Omental fat pad (tissue), 4 donors: ENCODE data around the gene DVL1. TPM values are rescaled to one million over a fixed set of nuclear protein-coding genes. Genes with fewer than 3 reads are reported as not detected.
A peak's percentile ranks its signal among the peaks of the same experiment; 100 is the strongest.

Source experiments
- ATAC-seq: fragments of 150-250 bp; one replicate; pipeline ENCODE4 v1.9.1; 2016; ENCODE audit warnings: mild to moderate bottlenecking, moderate library complexity; ENCODE audit not compliant: low FRiP score
- DNase-seq: peaks from one replicate; pipeline ENCODE4 v3.0.0-alpha.2; 2019; ENCODE audit warnings: low spot score
- total RNA-seq, 4 donors: library from RNA; depleted of rRNA; stranded (reverse); fragments of >200 nt; gene quantifications; one replicate each; pipeline ENCODE4 v1.1.0, GENCODE V29; 2016
- TF ChIP-seq, protein P1 (sequence below), 3 donors: fragments of 450-650 bp; IDR thresholded peaks; one replicate each; pipeline ENCODE4 v1.5.1; 2016 to 2017; ENCODE audit warnings: antibody characterized with exemption in 3 of 3, mild to moderate bottlenecking in 3 of 3, moderate library complexity in 2 of 3

DVL1 gene
- total RNA-seq, 4 donors from 2014 or later = 56.6 to 65.0 (median 61.8) TPM

DNA sequence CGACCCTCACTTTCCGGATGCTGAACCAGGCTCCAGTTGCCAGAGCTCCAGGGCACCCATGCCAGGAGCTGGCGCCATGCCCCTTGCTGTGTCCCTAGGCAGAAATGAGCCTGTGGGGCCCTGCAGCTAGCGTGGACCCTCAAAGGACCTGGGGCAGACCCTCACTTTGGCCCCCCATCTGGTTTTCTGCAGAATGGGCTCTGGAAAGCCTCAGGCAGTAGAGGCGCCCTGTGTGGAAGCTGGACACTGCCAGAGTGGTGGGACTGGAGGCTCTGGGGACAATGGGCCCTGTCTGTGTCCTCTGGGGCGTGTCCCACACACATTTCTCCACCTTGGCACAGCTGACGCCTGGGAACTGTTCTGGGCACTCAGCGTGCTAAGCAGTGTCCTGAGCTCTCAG lies 32.1 kb upstream of the DVL1 start:
- TF ChIP-seq, protein P1, sequence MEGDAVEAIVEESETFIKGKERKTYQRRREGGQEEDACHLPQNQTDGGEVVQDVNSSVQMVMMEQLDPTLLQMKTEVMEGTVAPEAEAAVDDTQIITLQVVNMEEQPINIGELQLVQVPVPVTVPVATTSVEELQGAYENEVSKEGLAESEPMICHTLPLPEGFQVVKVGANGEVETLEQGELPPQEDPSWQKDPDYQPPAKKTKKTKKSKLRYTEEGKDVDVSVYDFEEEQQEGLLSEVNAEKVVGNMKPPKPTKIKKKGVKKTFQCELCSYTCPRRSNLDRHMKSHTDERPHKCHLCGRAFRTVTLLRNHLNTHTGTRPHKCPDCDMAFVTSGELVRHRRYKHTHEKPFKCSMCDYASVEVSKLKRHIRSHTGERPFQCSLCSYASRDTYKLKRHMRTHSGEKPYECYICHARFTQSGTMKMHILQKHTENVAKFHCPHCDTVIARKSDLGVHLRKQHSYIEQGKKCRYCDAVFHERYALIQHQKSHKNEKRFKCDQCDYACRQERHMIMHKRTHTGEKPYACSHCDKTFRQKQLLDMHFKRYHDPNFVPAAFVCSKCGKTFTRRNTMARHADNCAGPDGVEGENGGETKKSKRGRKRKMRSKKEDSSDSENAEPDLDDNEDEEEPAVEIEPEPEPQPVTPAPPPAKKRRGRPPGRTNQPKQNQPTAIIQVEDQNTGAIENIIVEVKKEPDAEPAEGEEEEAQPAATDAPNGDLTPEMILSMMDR (IDR thresholded peaks at IDR 0.05) = no peak
- DNase-seq (no peak), ATAC-seq (no peak)

DNA sequence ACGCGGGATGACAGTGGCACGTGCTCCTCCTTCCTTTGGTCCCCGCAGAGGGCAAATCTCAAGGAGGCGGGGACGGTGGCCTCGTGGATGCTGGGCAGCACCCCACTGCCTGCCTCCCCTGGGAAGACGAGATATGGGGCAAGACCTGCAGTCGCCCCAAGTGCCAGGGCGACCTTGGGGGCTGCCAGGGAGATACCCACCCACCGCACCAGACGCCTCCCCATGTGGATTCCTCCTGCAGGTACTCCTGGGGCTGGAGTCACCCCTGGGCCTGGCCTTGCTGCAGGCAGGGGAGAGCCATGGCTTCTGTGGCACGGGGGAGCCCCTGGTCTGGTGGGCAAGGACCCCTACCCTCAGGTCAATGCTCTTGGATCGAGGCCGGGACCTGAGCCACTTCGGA lies 31.6 kb upstream of the DVL1 start:
- no peak for DNase-seq
- TF ChIP-seq, protein P1 (IDR thresholded peaks at IDR 0.05) = no peak
- no peak for ATAC-seq

DNA sequence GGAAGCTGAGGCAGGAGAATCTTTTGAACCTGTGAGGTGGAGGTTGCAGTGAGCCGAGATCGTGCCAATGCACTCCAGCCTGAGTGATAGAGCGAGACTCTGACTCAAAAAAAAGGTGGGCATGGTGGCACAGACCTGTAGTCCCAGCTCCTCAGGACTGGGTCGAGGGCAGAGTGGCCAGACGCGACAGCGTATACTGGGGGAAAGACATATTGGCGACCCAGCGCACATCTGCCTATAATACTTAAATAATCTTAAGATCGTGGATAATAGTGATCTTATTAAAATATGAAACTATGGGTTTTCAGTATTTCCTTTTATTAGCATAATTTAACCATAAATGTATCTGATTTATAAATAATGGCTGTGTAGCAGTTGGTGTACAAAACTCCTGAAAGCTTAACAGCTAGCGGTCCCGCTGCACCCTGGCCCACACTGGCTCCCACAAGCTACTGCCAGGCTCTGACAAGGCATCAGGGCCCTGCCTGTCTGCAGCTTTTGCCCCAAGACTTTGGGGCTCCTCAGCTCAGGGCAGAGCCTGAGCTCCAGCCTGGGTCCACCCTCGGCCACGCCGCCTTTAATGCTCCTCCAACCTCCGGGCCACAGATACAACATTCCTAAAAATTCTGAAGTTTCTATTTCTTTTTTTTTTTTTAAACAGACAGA lies 28.5 kb upstream of the DVL1 start:
- no peak for ATAC-seq
- no peak for DNase-seq
- TF ChIP-seq, protein P1 (IDR thresholded peaks at IDR 0.05) = no peak

DNA sequence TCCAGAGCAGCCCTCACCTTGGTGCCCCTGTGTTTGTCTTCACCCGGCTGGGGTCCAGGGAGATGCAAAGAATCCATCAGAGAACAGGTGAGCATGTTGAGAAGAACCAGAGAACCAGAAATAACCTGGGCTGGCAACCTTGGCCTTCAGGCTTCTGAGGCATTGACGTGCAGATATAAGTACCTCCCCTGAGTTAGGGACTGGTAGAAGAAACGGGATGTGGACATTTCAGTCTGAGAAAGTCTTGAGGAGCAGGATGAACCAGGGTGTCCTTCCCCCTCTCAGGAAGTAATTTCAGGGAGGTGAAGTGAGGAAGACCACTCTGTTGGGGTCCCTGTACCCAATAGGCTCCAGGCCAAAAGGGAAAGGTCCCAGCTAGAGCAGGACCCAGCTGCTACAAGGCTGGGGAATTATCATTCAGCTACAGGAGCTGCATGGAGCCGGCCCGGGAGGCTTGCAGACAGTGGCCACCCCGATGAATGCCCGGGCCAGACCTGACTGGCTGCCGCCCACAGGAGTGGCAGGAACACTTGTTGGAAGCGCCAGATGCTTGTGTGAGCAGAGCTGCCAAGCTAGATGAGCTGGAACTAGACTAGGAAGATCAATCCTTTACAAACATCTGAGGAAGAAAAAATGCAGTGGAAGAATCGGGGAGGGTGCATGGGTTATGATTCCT lies 27.5 kb upstream of the DVL1 start:
- TF ChIP-seq, protein P1 (IDR thresholded peaks at IDR 0.05) = no peak
- DNase-seq (no peak), ATAC-seq (no peak)

DNA sequence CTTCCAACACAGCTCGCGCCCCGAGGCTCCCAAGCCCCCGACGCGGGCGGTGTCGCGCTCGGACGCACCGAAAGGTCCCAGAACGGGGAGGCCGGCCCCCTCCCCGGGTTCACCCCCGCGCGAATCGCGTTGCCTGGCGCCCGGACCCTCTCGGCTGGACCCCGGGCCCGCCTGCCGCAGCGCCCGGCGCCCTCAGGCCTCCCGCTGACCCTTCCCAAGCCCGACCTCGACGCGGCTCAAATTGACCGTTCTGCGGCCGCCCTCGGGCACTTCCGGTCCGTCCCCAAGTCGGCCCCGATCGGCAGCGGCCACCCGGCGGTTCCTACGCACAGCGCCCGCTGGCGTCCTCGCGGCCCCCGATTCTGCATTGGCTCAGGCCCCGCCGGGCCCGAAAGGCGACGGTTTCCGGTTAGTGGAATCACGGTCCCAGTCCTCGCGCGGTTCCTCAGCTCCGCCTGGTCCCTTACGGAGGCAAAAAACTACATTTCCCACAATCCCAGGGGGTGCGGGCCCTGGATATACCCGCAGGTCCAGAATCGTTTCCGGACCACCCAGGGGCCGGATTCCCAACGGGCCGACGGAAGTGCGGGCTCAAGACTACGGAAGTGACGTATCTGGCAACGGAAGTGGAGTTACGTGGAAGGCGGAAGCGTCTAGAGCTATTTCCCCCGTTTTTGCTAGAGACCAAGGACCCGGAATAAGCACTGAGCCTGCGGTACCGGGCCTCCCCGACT lies 25.9 kb upstream of the DVL1 start, which contains the start of gene AURKAIP1:
AURKAIP1 (minus strand) TSS at position 279 of the 734 bp plus-strand sequence. CDS start 451 bp downstream, outside the sequence.
- DNase-seq = peak; percentile 91
- TF ChIP-seq, protein P1 (IDR thresholded peaks at IDR 0.05) = no peak
- peak; percentile 93 for ATAC-seq

DNA sequence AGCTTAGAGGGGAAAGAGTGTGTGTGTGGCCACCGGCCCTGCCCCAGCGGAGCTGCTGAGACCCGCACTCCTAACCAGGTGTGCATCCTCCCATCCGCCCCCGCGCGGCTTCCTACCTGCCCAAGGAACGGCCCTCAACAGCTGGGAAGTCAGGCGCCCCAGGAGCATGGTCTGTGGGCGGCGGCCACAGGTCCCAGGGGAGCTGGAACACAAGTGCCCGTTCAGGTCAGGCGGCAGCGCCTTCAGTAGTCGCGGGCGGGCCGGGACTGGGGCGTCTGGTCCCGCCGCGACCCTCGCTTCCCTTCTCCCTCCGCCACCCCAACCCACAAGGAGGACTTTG lies 25.3 kb upstream of the DVL1 start:
- ATAC-seq = no peak
- TF ChIP-seq, protein P1 (IDR thresholded peaks at IDR 0.05) = no peak
- DNase-seq = no peak
